MM.1S (cell line): ENCODE measurements around the gene E2F6.

Experiments used
- DNase-seq: peaks from one replicate; pipeline ENCODE4 v3.0.0-alpha.2; 2015
- H2AFZ ChIP-seq: fragments of 300-600 bp; sonication (generic); 2 replicates; pipeline ENCODE4 v1.6.0; 2016; ENCODE audit warnings: antibody characterized with exemption, low read length
- H3F3A ChIP-seq: fragments of 300-600 bp; sonication (generic); 2 replicates; pipeline ENCODE4 v1.6.1; 2016; ENCODE audit warnings: mild to moderate bottlenecking, antibody characterized with exemption, low read length, moderate library complexity, mixed read lengths; ENCODE audit not compliant: insufficient read depth
- H3K27ac ChIP-seq: fragments of 300-600 bp; sonication (generic); 2 replicates; pipeline ENCODE4 v1.5.1; 2016; ENCODE audit warnings: mild to moderate bottlenecking, low read length
- H3K27me3 ChIP-seq: fragments of 300-600 bp; sonication (generic); replicated peaks from 2 replicates; pipeline ENCODE4 v1.6.0; 2016; ENCODE audit warnings: low read length; ENCODE audit not compliant: insufficient read depth
- H3K36me3 ChIP-seq: fragments of 300-600 bp; sonication (generic); replicated peaks from 2 replicates; pipeline ENCODE4 v1.6.1; 2016; ENCODE audit warnings: mild to moderate bottlenecking, low read length, mixed read lengths; ENCODE audit not compliant: insufficient read depth
- H3K4me1 ChIP-seq: fragments of 300-600 bp; sonication (generic); 2 replicates; pipeline ENCODE4 v1.6.1; 2016; ENCODE audit warnings: low read length, mixed read lengths
- H3K4me2 ChIP-seq: fragments of 300-600 bp; sonication (generic); 2 replicates; pipeline ENCODE4 v1.6.0; 2016; ENCODE audit warnings: low read depth, low read length
- H3K4me3 ChIP-seq: fragments of 300-600 bp; sonication (generic); 2 replicates; pipeline ENCODE4 v1.5.1; 2016; ENCODE audit warnings: low read length, mixed read lengths
- H3K79me2 ChIP-seq: fragments of 300-600 bp; sonication (generic); 2 replicates; pipeline ENCODE4 v1.6.1; 2016; ENCODE audit warnings: mixed run types, low read length, mixed read lengths
- H3K9ac ChIP-seq: fragments of 300-600 bp; sonication (generic); 2 replicates; pipeline ENCODE4 v1.6.1; 2016; ENCODE audit warnings: low read length, mixed read lengths
- H3K9me2 ChIP-seq: fragments of 300-600 bp; sonication (generic); replicated peaks from 2 replicates; pipeline ENCODE4 v1.6.1; 2016; ENCODE audit warnings: mild to moderate bottlenecking, low read length, mixed read lengths; ENCODE audit not compliant: insufficient read depth
- H3K9me3 ChIP-seq: fragments of 300-600 bp; sonication (generic); replicated peaks from 2 replicates; pipeline ENCODE4 v1.6.1; 2016; ENCODE audit warnings: mild to moderate bottlenecking, low read length, mixed read lengths; ENCODE audit not compliant: insufficient read depth
- H4K20me1 ChIP-seq: fragments of 300-600 bp; sonication (generic); 2 replicates; pipeline ENCODE4 v1.6.1; 2016; ENCODE audit warnings: mild to moderate bottlenecking, low read length, moderate library complexity, mixed read lengths; ENCODE audit not compliant: insufficient read depth
- CTCF ChIP-seq: fragments of 300-600 bp; sonication (generic); IDR thresholded peaks from 2 replicates; pipeline ENCODE4 v1.5.1; 2016; ENCODE audit warnings: antibody characterized with exemption, low read length, mixed read lengths
- EZH2 ChIP-seq: fragments of 300-600 bp; sonication (generic); optimal IDR thresholded peaks from 2 replicates; pipeline ENCODE3; 2017; ENCODE audit warnings: low read depth, mild to moderate bottlenecking, antibody characterized with exemption, low read length, mixed read lengths
- EZH2phosphoT487 ChIP-seq: fragments of 300-600 bp; sonication (generic); IDR thresholded peaks from 2 replicates; pipeline ENCODE4 v1.6.1; 2018; ENCODE audit warnings: antibody characterized with exemption, low read length

The E2F6 gene

GRCh38 chr2:11482473-11483035, 16.6 kb upstream of the E2F6 start:
- Histone ChIP-seq H3K4me2 (peak overlapping the region; percentile 61; the same call in 1 of the 2 replicates), H3K9ac (no peak overlapping the region), H3K4me1 (peaks cover 21% of the 10 kb centered on the region), H3K27me3 (0 out of 2 replicates have a peak, but pooled peaks cover 4% of the 10 kb centered on the region), H2AFZ (no peak overlapping the region), H3F3A (no peaks in the 10 kb centered on the region), H3K9me2 (no peaks in the 10 kb centered on the region), H3K36me3 (no peaks in the 10 kb centered on the region), H3K79me2 (no peaks in the 10 kb centered on the region), H3K4me3 (peak overlapping the region; percentile 58), H3K9me3 (no peaks in the 10 kb centered on the region), H4K20me1 (no peaks in the 10 kb centered on the region), H3K27ac (no peak overlapping the region)
- TF ChIP-seq EZH2phosphoT487 (no peak), EZH2 (no peak), CTCF (no peak)
- DNase-seq, result peak; percentile 26

GRCh38 chr2:11481789-11482472, 16.0 kb upstream of the E2F6 start:
- H3K9me2 ChIP-seq, result no peaks in the 10 kb centered on the region
- no peaks in the 10 kb centered on the region for H3F3A ChIP-seq
- no peaks in the 10 kb centered on the region for H4K20me1 ChIP-seq
- H3K79me2 ChIP-seq, result no peaks in the 10 kb centered on the region
- H3K4me1 ChIP-seq, result peaks cover 21% of the 10 kb centered on the region
- H3K27me3 ChIP-seq, result 0 out of 2 replicates have a peak, but pooled peaks cover 4% of the 10 kb centered on the region
- no peak overlapping the region for H3K9ac ChIP-seq
- H3K27ac ChIP-seq, result no peak overlapping the region
- TF ChIP-seq EZH2, result no peak
- no peak for TF ChIP-seq EZH2phosphoT487
- TF ChIP-seq CTCF, result no peak
- no peaks in the 10 kb centered on the region for H3K9me3 ChIP-seq
- no peaks in the 10 kb centered on the region for H3K36me3 ChIP-seq
- no peak overlapping the region for H2AFZ ChIP-seq
- no peak overlapping the region for H3K4me2 ChIP-seq
- no peak overlapping the region for H3K4me3 ChIP-seq
- DNase-seq, result no peak

GRCh38 chr2:11481426-11481788, 15.4 kb upstream of the E2F6 start:
- no peak overlapping the region for H3K4me2 ChIP-seq
- H2AFZ ChIP-seq, result no peak overlapping the region

More at GRCh38 chr2:11481426-11481788, 15.4 kb upstream of the E2F6 start:
- no peaks in the 10 kb centered on the region for H3K9me2 ChIP-seq
- no peaks in the 10 kb centered on the region for H4K20me1 ChIP-seq
- H3F3A ChIP-seq, result no peaks in the 10 kb centered on the region
- peaks cover 21% of the 10 kb centered on the region for H3K4me1 ChIP-seq
- TF ChIP-seq EZH2 (no peak), CTCF (no peak), EZH2phosphoT487 (no peak)
- no peak for DNase-seq
- no peak overlapping the region for H3K4me3 ChIP-seq
- no peak overlapping the region for H3K27ac ChIP-seq
- no peaks in the 10 kb centered on the region for H3K79me2 ChIP-seq
- H3K36me3 ChIP-seq, result no peaks in the 10 kb centered on the region
- H3K27me3 ChIP-seq, result 0 out of 2 replicates have a peak, but pooled peaks cover 4% of the 10 kb centered on the region
- H3K9me3 ChIP-seq, result no peaks in the 10 kb centered on the region
- no peak overlapping the region for H3K9ac ChIP-seq
